OCI-LY7 (cell line): ENCODE results near the gene DST.

Source experiments
- EZH2phosphoT487 ChIP-seq: fragments of 200-600 bp; sonication (generic); IDR thresholded peaks from 2 replicates; pipeline ENCODE4 v1.6.1; 2018; ENCODE audit warnings: low read depth, borderline replicate concordance, mild to moderate bottlenecking, mixed run types, antibody characterized with exemption, low read length, moderate library complexity, mixed read lengths
- TF ChIP-seq, protein P1 (sequence below): fragments of 200-600 bp; sonication (generic); conservative IDR thresholded peaks from 2 replicates; pipeline ENCODE4 v1.5.1; 2014; ENCODE audit warnings: mild to moderate bottlenecking, antibody characterized with exemption, low read length, moderate library complexity, mixed read lengths

DNA sequence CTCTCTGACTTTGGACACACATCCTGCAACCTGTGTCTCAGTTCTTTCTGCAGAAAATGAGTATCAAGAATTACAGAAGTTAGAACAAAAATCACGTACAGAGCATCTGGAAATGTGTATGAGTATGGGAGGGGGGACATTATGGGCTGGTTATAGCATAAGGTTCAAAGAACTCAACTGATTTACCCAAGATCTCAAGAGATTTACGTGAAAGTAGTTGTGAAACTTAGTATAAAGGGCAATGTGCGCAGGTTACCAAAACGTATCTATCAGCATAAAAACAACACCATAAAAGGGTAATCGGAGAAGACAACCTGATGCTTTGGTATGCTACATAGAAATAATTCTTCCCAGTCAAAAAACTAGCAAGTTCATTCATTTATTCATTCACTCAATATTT is 15.6 kb upstream of the DST start:
- no peak for TF ChIP-seq EZH2phosphoT487
- TF ChIP-seq, protein P1, sequence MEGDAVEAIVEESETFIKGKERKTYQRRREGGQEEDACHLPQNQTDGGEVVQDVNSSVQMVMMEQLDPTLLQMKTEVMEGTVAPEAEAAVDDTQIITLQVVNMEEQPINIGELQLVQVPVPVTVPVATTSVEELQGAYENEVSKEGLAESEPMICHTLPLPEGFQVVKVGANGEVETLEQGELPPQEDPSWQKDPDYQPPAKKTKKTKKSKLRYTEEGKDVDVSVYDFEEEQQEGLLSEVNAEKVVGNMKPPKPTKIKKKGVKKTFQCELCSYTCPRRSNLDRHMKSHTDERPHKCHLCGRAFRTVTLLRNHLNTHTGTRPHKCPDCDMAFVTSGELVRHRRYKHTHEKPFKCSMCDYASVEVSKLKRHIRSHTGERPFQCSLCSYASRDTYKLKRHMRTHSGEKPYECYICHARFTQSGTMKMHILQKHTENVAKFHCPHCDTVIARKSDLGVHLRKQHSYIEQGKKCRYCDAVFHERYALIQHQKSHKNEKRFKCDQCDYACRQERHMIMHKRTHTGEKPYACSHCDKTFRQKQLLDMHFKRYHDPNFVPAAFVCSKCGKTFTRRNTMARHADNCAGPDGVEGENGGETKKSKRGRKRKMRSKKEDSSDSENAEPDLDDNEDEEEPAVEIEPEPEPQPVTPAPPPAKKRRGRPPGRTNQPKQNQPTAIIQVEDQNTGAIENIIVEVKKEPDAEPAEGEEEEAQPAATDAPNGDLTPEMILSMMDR = no peak
